ENCODE data around the gene TMIGD2.
"Not testable (repeated sequence)": the region's sequence is repeated elsewhere in the genome, so short reads cannot be mapped to it uniquely, and the experiment has no call there.

TMIGD2 gene

DNA sequence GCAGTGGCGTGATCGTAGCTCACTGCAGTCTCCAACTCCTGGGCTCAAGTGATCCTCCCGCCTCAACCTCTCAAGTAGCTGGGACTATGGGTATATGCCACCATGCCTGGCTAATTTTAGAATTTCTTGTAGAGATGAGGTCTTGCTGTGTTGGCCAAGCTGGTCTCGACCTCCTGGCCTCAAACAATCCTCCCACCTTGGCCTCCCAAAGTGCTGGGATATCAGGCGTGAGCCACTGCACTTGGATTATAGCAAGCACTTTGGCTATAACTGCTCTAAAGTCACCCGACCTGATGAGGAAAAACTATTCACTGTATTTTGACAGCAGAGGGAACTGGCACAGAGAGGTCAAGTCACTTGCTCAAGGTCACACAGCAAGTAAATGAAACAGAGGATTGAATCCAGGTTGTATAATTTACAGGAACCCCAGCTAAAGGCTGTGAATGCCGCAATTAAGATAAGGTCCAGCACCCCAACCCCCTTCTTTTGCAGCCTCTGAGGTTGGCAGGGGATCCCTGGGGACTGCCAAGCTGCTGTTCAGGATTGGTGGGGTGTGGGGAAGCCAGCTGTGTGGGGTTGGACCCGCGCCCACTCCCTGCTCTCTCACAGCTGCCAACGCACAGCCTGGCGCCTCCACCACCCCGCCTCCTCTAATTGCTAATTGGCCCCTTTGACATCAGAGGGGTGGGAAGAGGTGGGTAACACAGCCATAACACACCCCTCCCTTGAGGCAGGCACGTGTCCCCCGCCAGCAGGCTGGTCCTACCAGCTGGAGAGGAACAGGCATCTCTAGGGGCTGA, 6.0 kb downstream of the TMIGD2 start:
- no peak for DNase-seq

DNA sequence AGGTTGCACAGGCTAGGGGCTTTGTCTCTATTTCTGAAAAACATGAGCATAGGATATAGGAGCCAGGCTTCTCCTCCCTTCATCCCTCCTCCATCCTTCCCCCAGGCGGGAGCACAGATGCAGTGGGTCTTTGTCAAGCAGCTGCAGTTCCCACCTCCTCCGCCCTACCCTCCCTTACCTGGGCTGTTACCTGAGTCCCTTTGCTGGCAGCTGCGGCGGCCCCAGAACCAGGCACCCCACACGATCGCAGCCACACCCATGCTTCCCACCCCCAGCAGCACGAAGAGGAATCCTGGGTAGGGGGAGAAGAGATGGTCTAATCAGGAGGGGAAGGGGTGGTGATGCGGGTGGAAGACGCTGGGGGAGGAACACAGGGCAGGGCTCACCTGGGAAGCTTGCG, 7.8 kb downstream of the TMIGD2 start:
- no peak for DNase-seq

DNA sequence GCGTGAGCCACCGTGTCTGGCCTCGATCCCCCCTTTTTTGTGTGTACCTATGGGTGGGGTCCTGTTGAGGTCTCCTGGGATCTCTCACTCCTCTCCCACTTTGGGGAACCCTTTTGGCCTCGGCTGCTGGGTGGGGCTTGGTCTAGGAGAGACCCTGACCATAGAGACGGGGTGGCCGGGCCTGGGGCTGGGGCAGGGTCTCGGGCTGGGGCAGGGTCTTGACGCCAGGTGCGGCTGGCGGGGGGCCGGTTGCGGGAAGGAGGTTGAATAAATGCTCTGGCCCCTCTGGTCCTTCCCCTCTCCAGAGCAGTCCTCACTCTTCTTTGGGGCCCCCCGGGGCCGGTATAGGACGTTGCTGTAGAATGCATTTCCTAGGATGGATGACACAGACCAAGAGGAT, 9.7 kb downstream of the TMIGD2 start:
- DNase-seq: no peak

DNA sequence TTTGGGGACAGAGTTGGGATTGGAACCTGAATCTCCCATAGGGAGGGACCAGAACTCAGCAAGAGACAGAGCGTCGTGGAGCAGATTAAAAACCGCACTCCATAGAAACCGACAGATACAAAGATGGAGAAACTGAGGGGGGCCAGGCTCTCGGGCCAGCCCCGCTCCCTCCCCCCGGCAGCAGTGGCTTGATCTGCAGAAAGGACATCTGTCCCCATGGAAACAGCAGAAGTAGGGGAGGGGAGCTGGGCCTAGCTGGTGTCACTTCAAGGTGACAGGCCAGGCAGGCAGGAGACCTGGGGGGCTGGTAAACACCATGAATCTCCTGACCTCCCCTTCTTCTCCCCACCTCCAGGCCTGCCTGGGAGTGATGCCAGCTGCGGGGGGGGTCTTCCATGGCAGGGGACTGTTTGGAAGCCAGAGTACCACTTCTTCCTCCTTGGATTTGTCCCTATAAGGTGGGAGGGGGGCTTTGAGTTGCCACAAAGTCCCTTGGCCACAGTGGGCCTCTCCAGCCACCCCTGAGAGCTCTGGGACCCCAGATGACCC, 10.9 kb downstream of the TMIGD2 start:
- no peak for DNase-seq

DNA sequence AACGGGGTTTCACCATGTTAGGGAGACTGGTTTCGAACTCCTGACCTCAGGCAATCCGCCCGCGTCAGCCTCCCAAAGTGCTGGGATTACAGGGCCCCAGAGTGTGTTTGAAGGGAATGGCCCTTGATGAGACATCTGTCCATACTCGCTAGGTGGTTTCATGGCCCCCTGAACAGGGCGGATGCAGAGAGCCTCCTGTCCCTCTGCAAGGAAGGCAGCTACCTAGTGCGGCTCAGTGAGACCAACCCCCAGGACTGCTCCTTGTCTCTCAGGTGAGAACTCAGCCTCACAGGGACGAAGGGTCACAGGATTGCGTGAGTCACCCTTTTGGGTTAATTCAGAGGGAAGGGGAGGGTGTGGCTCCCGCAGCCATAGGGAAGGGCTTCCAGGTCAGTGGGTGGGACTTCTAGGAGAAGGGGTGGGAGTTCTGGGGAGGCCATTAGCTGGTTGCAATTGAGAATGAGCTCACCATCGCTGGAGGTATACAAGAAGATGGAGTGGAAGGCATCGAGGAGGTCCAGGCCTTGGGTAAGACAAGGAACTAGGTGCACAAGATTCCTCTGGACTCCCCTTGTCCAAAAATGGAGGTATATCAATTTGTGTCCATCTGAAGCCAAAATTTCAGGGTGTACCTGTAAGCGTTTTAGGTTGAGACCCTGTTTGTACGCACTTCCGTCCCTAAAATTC, 14.0 kb downstream of the TMIGD2 start:
- DNase-seq: no peak

DNA sequence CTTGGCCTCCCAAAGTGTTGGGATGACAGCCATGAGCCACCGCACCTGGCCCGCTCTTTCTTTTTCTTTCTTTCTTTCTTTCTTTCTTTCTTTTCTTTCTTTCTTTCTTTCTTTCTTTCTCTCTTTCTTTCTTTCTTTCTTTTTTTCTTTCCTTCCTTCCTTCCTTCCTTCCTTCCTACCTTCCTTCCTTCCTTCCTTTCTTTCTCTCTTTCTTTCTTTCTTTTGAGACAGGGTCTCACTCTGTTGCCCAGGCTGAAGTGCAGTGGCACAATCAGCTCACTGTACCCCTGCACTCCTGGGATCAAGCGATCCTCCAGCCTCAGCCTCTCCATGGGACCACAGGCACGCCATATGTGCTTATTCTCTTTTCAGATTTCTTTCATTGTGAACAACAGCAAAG, 16.0 kb downstream of the TMIGD2 start:
- not testable (repeated sequence) for DNase-seq

DNA sequence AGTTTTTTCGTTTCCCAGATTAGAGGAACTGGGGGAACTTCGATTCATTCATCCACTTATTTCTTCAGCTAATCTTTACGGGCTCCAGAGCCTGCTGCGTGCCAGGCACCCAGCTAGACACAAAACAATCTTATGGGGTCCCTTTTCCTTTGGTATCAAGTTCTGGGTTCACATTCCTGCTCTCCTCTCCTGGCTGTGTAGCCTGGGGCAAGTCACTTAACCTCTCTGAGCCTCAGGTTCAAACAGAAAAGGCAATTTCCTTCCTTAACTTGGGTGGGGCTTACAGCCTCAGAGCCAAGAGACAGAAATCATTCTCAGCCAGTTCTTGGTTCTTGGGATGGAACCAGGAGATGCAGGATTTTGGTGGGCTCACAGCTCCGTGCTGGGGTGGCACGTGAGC, 17.2 kb downstream of the TMIGD2 start:
- DNase-seq: no peak

DNA sequence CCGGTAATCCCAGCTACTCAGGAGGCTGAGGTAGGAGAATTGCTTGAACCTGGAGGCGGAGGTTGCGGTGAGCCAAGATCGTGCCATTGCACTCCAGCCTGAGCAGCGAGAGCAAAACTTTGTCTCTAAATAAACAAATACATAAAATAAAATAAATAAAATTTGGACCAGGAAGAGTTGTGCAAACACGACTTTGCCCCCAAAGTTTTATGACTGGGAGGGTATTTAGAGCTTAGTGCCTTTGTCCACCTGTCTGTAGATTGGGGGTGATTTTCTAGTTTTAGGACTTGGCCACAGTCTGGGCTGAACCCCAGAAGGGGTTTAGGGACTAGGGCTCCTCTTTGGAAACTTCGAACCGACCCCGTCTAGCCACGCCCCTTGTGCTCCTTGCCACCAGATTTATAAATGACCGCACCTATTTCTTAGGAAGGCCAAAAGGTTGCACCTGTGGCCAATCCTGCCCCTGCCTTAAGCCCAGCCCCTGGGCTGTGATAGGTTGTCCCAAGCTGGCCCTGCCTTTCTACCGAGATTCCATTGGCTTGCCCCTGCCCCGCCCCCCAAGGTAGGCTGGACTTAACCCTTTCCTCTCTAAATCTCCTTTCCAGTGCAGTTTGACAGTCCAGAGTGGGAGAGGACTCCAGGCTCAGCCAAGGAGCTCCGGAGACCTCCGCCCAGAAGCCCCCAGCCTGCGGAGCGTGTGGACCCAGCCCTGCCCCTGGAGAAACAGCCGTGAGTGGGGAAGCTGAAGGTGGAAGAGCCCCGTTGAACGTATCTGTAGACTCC, 17.8 kb downstream of the TMIGD2 start:
- DNase-seq: no peak

DNA sequence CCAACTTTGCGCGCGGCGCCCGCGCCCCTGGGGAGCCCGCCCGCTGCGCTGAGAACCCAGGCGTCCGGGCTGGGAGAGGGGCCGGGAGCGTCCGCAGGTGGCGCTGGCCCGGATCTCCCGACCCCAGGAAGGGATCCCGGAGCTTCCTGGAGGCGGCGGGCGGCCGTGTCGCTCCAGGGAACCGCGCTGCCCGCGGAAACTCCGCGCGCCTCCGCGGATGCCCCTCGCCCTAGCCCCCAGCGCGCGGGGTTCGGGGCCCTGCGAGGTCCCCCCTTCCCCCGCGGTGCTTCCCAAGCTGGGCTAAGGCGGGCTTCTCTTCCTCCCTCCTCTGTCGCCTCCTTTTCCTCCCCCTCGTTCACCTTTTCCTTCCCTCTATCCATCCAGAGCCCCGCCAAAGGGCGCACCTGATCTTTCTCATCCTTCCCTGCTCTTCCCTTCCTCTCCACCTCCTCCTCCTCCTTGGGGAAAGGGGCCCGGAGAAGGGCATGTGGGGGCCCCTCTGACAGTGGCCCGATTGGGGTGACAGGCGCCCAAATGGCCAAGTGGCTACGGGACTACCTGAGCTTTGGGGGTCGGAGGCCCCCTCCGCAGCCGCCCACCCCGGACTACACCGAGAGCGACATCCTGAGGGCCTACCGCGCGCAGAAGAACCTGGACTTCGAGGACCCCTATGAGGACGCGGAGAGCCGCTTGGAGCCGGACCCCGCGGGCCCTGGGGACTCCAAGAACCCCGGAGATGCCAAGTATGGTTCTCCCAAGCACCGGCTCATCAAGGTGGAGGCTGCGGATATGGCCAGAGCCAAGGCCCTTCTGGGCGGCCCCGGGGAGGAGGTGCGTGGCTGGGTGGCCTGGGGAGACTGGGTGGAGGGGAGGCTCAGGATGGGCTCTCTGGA, 22.4 kb downstream of the TMIGD2 start:
- DNase-seq: no peak

DNA sequence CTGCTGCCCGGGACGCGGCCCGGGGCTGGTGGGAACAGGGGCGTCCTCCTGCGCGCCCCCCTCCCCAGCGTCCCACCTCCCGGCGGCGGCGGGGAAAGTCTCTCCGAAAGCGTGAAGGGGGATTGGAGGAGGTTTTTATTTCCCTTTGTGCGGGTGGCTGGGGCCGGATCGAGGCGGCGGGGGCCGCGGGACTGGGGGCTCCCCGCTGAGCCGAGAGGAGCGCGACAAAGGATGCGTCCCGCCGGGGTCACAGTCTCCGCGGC, 23.0 kb downstream of the TMIGD2 start:
- DNase-seq: no peak

DNA sequence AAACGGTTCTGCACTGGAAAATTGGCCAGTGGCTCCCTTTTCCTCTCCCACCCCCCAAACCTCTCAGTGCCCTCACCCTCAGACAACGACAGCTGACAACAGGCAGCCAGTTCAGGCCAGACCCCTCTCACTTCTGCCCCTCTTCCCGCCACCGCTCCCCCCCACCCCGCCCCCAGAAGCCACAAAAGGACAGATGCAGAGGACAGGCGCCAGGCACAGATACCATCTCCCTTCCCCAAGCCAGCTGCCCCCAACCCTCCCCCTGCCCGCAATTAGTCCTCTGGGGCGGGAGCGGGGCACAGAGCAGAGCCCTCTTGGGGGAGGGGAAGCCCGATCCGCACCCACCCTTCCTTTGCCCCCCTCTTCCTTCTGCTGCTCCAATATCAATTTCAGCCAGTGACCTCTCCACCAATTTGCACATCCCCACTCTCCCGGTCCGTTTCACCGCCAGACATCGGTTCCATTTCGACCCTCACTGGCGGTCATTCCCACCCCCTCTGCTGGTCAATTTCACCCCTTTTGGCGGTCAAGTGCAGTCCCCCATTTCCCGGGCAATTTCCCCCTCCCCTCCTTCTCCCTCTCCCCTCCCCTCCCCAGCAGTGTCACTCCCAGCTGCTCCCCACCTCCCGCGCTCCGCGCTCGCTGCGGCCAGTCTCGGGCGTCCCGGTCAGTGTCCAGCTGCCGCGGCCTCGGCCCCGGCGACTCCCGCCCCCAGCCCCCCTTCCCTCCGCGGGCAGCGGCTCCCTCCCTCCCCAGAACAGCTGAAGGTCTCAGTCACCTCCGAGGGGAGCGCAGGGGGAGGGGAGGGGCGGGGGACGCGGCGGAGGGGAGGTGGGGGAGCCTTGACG, 23.5 kb downstream of the TMIGD2 start, which contains the start of gene SHD:
Gene SHD (plus strand): TSS at position 848 of the 848 bp plus-strand sequence. CDS start 798 bp downstream, outside the sequence.
- no peak for DNase-seq

DNA sequence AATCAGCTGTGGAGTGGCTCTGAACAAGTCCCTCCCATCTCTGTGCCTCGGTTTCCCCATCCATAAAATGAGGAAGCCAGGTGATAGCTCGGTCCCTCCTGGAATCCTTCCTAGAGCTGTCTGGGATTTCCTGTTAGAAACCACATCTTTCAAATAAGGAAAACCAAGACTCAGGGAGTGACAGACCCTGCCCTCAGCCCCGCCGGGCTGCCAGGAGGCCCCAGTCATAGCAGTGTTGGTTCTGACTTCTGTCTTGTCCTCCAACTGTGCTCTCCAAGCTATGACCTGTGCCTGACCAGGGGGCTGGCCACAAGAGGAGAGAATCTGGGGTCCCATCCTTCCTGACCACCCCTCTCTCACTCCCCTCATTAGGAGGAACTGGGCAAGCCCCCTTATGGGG, 24.2 kb downstream of the TMIGD2 start:
- no peak for DNase-seq

DNA sequence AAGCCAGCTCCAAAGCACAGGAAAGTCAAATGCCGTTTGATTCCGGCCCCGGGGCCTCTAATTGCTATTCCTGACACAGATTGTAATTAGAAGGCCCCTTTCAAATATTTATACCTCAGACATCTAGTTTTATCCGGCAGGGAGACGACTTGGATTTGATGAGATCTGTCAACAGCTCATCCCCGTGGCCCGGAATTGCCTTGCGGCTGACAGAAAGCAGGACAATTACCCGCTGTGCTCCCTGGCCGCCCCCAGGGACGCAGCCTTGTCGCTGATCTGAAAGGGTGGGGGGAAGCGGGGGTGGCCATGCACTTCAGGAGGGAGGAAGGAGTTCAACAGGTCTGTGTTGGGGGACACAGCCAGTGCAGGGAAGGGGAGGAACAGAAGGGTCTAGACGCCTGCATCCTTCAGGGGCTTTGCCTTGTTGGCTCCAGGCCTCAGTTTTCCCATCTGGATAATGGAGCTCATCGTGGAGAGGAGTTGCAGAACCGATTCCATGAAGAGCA, 24.9 kb downstream of the TMIGD2 start:
- no peak for DNase-seq

DNA sequence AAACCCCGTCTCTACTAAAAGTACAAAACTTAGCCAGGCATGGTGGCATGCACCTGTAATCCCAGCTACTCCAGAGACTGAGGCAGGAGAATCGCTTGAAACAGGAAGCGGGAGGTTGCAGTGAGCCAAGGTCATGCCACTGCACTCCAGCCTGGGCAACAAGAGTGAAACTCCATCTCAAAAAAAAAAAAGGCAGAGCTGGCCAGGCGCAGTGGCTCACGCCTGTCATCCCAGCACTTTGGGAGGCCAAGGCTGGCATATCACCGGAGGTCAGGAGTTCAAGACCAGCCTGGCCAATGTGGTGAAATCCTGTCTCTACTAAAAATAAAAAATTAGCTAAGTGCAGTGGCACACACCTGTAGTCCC, 27.9 kb downstream of the TMIGD2 start:
- DNase-seq: not testable (repeated sequence)

DNA sequence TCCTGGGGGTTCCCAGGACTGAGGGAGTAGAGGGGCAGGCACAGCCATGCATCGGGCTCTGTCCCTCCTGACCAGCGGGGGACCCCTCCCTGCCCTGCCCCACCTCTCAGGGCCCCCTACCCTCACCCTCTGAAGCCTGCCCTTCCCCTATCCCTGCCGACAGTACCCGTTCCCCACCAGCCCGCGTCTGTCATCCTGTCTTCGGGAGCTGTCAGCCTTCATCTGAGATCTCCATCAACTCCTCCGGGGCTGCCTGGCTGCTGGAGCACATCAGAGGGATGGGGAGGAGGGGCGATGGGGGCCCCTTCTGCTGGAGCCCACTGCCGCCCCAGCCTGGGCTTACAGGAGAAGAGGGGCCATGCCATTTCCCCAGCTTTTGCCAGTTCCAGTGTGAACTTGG, 29.3 kb downstream of the TMIGD2 start:
- no peak for DNase-seq

DNA sequence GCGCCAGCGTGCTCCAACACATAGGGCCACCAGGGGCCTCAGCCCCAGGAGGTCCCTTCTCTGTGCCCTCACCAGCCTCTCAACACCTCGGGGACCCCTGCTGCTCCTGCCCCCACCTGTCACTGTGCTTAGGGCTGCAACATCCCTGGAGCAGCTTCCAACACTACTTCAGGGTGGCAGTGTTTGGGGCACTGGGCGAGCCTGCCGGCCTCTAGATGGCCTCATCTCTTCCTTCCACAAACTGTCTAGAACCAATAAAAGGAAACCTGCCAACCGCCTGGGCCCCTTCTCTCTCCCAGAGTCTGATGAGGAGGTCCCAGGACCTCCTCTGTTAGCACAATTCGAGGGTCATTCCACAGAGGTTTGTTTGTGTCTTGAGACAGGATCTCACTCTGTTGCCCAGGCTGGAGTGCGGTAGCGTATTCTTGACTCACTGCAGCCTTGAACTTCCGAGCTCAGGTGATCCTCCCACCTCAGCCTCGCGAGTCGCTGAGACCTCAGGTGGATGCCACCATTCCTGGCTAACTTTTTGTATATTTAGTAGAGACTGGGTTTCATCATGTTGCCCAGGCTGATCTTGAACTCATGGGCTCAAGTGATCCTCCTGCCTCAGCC, 33.3 kb downstream of the TMIGD2 start:
- DNase-seq: no peak

DNA sequence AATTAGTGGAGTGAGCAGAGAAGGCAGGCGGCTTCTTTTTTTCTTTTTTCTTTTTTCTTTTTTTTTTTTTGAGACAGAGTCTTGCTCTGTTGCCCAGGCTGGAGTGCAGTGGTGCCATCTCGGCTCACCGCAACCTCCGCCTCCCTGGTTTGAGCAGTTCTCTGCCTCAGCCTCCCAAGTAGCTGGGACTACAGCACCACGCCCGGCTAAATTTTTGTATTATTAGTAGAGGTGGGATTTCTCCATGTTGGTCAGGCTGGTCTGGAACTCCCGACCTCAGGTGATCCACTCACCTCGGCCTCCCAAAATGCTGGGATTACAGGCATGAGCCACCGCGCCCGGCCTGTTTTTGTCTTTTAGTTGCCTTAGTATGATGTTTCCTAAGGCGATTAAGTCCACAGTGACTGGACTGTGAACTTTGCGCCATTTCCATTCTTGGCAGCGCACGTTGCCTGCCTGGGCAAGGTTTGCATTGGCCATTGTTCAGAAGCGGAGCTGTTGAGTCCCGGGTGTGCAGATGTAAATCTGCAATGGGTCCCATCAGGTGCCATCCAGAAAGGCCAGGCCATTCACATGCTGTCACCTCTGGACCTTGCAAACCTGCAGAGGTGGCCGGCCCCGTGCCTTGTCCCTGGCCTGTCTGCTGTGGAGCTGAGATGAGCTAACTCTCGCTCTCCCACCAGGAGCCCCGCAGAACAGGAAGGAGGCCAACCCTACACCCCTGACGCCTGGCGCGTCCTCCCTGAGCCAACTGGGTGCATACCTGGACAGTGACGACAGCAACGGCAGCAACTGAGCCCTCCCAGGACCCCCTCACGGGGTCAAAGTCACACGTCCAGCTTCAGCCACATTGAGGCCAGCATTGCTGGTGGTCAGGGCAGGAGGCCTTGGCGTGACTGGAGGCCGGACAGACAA, 34.0 kb downstream of the TMIGD2 start:
- DNase-seq: no peak

DNA sequence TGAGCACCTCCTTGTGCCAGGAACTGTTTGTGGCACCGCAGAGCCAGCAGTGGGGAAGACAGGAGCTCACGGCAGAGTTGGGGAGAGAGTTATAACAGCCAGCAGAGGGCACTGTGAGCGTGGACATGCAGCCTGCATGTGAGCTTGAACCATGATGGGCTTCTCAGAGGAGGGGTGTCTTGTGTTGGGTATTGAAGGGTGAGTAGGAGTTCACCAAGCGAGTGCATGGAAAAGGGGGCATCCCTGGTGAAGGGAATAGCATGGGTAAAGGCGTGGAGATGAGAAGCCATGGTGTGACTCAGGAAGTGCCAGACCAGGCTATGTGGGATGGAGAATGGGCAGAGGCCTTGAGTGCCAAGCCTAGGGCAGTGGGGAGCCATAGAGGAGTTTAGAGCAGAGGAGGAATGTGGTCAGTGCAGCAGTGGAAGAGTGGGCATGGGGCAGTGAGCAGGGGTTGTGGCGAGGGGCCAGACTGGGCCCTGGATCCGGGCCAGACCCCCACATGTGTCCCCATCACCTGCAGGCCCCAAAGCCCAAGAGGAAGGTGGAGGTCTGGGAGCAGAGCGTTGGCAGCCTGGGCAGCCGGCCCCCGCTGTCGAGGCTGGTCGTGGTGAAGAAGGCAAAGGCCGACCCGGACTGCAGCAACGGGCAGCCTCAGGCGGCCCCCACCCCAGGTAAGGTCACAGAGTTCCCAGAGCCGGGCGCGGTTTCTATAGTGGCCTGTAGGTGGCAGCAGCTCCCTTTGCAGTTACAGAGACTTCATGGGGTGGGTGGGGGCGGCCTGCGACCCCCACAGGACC, 34.9 kb downstream of the TMIGD2 start:
- peak; percentile 62 for DNase-seq
